Left ventricle myocardium superior (tissue), 1 donor: Measurements from ENCODE around the gene CD34. TPM values are rescaled to one million over a fixed set of nuclear protein-coding genes. Genes with fewer than 3 reads are reported as not detected.
"Not testable (repeated sequence)": the region's sequence is repeated elsewhere in the genome, so short reads cannot be mapped to it uniquely, and the experiment has no call there.

ENCODE experiments used
- ATAC-seq: fragments of 200-7000 bp; cut with Tn5 transposase; one replicate; pipeline ENCODE4 v1.9.1; 2020; ENCODE audit warnings: mild to moderate bottlenecking, moderate library complexity
- DNase-seq: peaks from one replicate; pipeline ENCODE4 v3.0.0-alpha.2; 2020
- intact Hi-C: fragments of 100-400 bp; cut with micrococcal nuclease; formaldehyde crosslinking; loops from one replicate; pipeline ENCODE4 v1.11.0; 2022
- total RNA-seq: library from RNA; stranded (reverse); fragmentation: NEBNext Ultra II Directional; extraction: Animal tissue kit (Norgen Biotek cat#: 25700); gene quantifications from one replicate; pipeline ENCODE4 v1.2.1, GENCODE V29; 2021
- donor health status: DM: no; HTN: yes; CAD: no; lungs with severe emphysema.

Gene CD34
- total RNA-seq, 1 donor from 2014 or later: 72.1 TPM

DNA sequence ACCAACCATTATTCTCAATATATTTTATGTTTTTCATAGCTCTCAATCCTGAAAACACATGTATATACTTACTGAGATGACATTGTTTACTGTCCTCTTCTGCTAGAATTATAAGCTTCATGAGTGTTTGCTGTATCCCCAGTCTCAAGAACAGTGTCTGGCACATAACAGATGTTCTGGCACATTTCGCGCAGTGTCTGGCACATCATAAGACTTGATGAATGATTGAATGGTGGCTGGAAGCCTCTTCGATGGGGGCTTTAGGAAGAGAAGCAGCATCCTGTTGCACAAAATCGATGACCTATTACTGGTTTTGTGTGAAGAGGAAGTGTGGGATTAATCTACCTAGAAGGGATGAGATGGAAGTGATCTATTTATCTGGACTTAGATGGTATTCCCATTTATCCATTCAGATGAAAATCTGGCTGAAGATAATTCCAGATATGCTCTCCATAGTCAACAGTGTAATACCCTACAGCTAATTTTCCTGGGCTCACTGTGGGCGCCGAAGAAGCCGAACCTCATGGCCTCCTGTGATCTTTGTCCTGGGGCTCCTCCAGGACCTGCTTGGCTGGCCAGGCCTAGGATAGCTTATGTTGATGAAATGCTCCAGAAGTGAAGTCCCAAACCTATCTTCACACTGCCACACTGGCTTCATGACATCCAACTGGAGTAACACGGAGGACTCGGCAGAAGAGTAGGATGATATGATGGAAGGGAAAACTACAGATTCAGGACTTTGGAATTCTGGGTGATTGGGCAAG, 26.5 kb downstream of the CD34 start:
- ATAC-seq (no peak), DNase-seq (no peak)
- intact Hi-C loops: no loop called here

GRCh38 chr1:207883660-207884250, 27.2 kb downstream of the CD34 start:
- ATAC-seq: no peak
- intact Hi-C loops: no loop called here
- DNase-seq: no peak

GRCh38 chr1:207883104-207883651, 27.7 kb downstream of the CD34 start:
- no peak for ATAC-seq
- no peak for DNase-seq
- intact Hi-C loops: no loop called here

DNA sequence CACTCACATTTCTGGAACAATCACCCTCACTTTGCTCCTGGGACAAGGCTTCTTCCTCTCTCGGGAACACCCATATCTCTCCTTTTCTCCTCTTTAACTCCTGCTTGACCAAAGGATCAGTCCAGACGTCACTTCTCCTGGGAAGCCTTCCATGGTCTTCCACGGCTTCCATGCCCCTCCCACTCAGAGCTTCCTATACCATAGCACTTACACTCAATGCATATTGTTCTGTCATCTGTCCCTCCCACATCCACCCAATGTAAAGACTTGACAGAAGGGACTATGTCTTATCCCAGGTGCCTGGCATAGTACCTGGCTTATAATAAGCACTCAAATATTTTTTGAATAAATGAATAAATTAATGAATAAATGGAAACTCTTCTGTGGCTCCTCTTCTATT, 28.2 kb downstream of the CD34 start:
- no peak for ATAC-seq
- no peak for DNase-seq
- intact Hi-C loops: no loop called here

GRCh38 chr1:207878939-207879338, 32.0 kb downstream of the CD34 start:
- DNase-seq: no peak
- no peak for ATAC-seq
- intact Hi-C loops: no loop called here

DNA sequence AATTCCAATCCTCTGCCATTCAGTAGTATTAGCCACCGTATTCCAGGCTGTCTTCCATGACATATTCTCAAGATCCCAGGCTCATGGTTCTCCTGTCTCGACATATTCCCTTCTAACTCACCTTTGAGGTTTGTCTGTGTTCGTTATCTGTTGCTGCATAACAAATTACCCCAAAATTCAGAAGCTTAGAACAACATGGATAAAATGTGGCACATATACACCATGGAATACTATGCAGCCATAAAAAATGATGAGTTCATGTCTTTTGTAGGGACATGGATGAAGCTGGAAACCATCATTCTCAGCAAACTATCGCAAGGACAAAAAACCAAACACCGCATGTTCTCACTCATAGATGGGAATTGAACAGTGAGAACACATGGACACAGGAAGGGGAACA, 33.0 kb downstream of the CD34 start:
- DNase-seq, ATAC-seq, intact Hi-C loops: not testable (repeated sequence)

DNA sequence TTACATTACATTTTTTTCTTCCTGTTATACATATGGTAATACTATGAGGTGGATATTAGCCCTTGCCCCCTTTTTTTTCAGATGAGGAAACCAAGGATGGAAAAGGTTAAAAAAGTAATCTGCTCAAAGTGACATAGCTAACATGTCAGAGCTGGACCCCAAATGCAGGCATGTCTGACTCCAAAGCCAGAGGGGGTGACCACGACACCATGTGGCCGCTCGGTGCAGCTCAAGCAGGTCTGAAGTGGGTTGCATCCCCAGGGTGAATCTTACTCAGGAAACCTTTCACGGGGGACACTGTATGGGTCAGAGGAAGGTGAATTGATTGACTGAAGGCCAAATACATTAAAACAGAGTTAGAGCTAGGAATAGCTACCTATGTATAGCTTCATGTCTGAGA, 34.8 kb downstream of the CD34 start:
- intact Hi-C loops: no loop called here
- DNase-seq (no peak), ATAC-seq (peak; percentile 38)

- DNase-seq (no peak), ATAC-seq (no peak)
- intact Hi-C loops: no loop called here
These were observed 35.4 kb downstream of the CD34 start for GRCh38 chr1:207875532-207875931.

GRCh38 chr1:207873055-207873890, 37.7 kb downstream of the CD34 start:
- intact Hi-C loops: no loop called here
- DNase-seq: peak; percentile 40
- no peak for ATAC-seq

DNA sequence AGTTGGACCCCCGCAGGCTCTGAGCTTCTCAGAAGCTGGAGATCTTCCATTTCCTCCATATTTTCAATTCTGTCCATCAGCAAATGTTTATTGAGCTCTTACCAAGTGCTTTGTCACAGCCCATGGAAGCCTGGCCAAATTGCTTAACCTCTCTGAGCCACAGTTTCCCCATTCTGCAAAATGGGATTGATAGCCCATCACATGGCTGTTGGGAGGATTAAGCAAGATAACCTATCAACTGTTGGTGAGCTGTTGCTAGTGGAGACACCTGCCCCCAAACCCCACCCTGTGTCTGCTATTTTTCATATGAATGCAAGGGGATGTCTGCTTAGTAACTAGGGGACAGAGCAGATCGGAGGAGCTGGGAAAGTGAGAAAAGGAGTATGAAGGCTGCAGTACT, 38.3 kb downstream of the CD34 start:
- no peak for ATAC-seq
- DNase-seq: no peak
- intact Hi-C loops: no loop called here

GRCh38 chr1:207871117-207871649, 39.7 kb downstream of the CD34 start:
- no peak for ATAC-seq
- DNase-seq: no peak
- intact Hi-C loops: no loop called here

GRCh38 chr1:207870306-207871031, 40.5 kb downstream of the CD34 start:
- no peak for DNase-seq
- no peak for ATAC-seq
- intact Hi-C loops: no loop called here

DNA sequence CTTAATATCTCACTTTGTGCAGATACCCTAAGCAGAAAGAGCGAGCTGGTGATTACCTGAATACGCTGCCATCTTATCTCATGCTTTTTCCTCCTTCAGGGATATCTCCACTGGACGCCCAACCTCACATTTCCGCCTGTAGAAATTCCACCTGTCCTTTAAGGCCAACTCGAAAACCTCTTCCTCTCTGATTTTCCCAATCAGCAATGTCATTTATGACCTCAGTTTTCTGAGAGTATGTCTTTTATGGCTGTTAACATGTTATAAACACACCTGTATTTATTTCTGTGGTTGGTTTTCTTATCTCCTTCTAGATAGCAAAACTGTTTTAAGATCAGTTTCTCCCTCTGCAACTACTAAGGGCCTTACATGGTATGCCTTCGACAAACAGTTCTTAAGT, 41.1 kb downstream of the CD34 start:
- no peak for ATAC-seq
- no peak for DNase-seq
- intact Hi-C loops: loop anchor here (2.0 kb wide), 1 partner anchor 41 kb away; no protein-coding TSS in a partner anchor

- intact Hi-C loops: loop anchor here (2.0 kb wide), 1 partner anchor 40 kb away; no protein-coding TSS in a partner anchor
- DNase-seq (peak; percentile 92), ATAC-seq (peak; percentile 65)
These were observed 41.9 kb downstream of the CD34 start for GRCh38 chr1:207868774-207869721.

DNA sequence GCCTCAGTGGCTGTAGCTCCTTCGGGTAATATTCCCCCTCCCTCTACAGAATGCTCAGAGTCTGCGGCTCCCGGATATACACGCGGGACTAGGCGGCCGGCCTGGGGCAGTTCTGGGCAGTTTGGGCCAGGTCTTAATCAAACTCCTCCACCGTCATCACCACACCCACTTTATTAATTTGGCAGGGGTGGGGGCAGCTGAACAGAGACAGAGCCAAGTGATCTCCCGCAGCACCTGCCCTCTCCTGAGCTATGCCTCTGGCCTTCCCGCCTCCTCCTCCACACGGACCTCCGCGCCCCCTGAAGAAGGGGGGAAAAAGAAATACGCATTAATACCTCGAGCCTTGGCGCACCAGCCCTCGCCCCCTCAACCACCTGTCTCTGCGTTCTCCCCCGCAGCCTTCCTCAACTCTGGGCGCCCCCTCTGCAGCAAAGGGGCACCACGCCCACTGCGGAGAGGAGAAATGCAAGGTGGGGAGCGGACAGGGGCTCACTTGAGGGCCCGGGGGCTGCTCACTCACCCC, 42.6 kb downstream of the CD34 start:
- intact Hi-C loops: loop anchor here (2.0 kb wide), 1 partner anchor 40 kb away; no protein-coding TSS in a partner anchor
- peak; percentile 54 for DNase-seq
- ATAC-seq: peak; percentile 36

DNA sequence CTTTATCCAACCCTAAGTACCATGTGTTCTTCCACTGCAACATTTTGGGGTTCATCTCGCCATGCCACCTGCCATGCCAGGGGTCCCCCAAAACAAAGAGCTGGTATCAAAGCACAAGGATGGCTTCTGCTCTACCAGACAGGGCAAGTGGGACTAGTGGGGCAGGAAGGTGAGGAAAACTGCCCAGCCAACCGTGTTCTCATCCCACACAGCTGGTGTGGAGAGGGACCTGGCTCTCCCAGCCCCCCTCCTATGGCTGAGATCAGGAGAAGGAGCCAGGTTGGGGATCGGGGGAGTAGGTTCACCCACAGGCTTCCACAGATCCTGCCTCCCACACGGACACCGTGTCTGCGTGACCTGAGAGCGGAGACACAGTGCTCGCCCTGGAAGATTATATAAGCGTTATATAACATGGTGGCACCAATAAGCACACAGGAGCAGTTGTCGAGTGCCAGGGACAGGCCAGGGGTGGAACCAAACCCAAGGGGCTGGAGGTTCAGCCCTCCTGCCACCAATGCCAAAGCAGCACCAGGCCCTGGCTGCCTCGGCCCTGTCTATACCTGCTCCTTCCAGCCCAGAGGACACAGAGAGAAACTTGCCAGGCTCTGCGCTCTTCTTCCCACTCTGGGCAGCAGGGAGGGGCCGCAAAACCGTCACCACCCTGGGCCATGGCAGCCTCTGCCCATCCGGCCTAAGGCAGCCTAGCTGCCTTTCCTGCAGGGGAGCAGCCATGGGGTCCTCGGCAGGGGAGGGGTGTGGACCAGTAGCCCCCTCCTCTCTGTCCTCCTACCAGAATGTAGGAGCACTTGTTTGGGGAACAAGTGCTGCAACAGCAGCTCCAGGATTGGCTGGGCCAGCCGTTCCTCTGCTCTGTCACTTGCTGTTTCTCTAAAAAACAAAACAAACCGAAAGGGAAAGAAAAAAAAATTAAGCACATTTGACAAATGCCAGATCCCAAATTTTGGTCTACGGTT, 43.5 kb downstream of the CD34 start:
- DNase-seq: peak; percentile 81
- peak; percentile 72 for ATAC-seq
- intact Hi-C loops: loop anchor here (2.0 kb wide), 1 partner anchor 39 kb away; no protein-coding TSS in a partner anchor
